ENCODE measurements around the gene SHISA9. TPM values are rescaled to one million over a fixed set of nuclear protein-coding genes. Genes with fewer than 3 reads are reported as not detected.

The SHISA9 gene
- total RNA-seq, 2 donors from 2014 or later = 20.5 to 24.0 TPM

- WGBS = 72% methylated on average over 5 of the region's 5 CpGs
- no peak for TF ChIP-seq POLR2AphosphoS5 (IDR thresholded peaks at IDR 0.05)
- TF ChIP-seq CTCF (IDR thresholded peaks at IDR 0.05) = no peak
- TF ChIP-seq POLR2A (IDR thresholded peaks at IDR 0.05) = no peak
- Histone ChIP-seq H3K9me3 (no peaks in the 10 kb centered on the region), H3K27ac (no peak overlapping the region), H3K4me3 (no peak overlapping the region), H3K36me3 (no peaks in the 10 kb centered on the region), H3K27me3 (replicated peaks; ENCODE audit: insufficient read depth) (no peaks in the 10 kb centered on the region), H3K4me1 (replicated peaks) (no peaks in the 10 kb centered on the region)
- intact Hi-C loops (cut with DNase I) = no loop called here
- no peak for DNase-seq (ENCODE audit: low spot score)
Observed at GRCh38 chr16:13018026-13018425, 116.6 kb downstream of the SHISA9 start.

- Histone ChIP-seq H3K27me3 (replicated peaks; ENCODE audit: insufficient read depth) (no peaks in the 10 kb centered on the region), H3K9me3 (no peaks in the 10 kb centered on the region), H3K36me3 (no peaks in the 10 kb centered on the region), H3K4me3 (no peak overlapping the region), H3K4me1 (replicated peaks) (no peaks in the 10 kb centered on the region), H3K27ac (no peak overlapping the region)
- no peak for DNase-seq (ENCODE audit: low spot score)
- intact Hi-C loops (cut with DNase I) = no loop called here
- 80% methylated on average over 7 of the region's 7 CpGs for WGBS
- TF ChIP-seq POLR2AphosphoS5 (IDR thresholded peaks at IDR 0.05) (no peak), CTCF (IDR thresholded peaks at IDR 0.05) (no peak), POLR2A (IDR thresholded peaks at IDR 0.05) (no peak)
Observed at GRCh38 chr16:13021996-13022395, 120.6 kb downstream of the SHISA9 start.

GRCh38 chr16:13029786-13030185 lies 128.4 kb downstream of the SHISA9 start:
- H3K4me1 ChIP-seq (replicated peaks) = no peaks in the 10 kb centered on the region
- no peak overlapping the region for H3K4me3 ChIP-seq
- no peaks in the 10 kb centered on the region for H3K9me3 ChIP-seq
- no peak for TF ChIP-seq CTCF (IDR thresholded peaks at IDR 0.05)
- no peak for TF ChIP-seq POLR2AphosphoS5 (IDR thresholded peaks at IDR 0.05)
- TF ChIP-seq POLR2A (IDR thresholded peaks at IDR 0.05) = no peak
- H3K27me3 ChIP-seq (replicated peaks; ENCODE audit: insufficient read depth) = no peaks in the 10 kb centered on the region
- no peak overlapping the region for H3K27ac ChIP-seq
- no peak for DNase-seq (ENCODE audit: low spot score)
- WGBS = 63% methylated on average over 5 of the region's 5 CpGs
- intact Hi-C loops (cut with DNase I) = no loop called here
- no peaks in the 10 kb centered on the region for H3K36me3 ChIP-seq

- whole genome bisulfite sequencing = 48% methylated on average over 6 of the region's 6 CpGs
- Histone ChIP-seq H3K36me3 (no peaks in the 10 kb centered on the region), H3K9me3 (no peaks in the 10 kb centered on the region), H3K4me1 (replicated peaks) (no peaks in the 10 kb centered on the region), H3K4me3 (no peak overlapping the region), H3K27ac (no peak overlapping the region), H3K27me3 (replicated peaks; ENCODE audit: insufficient read depth) (no peaks in the 10 kb centered on the region)
- intact Hi-C loops (cut with DNase I) = no loop called here
- TF ChIP-seq POLR2AphosphoS5 (IDR thresholded peaks at IDR 0.05) (no peak), CTCF (IDR thresholded peaks at IDR 0.05) (no peak), POLR2A (IDR thresholded peaks at IDR 0.05) (no peak)
- no peak for DNase-seq (ENCODE audit: low spot score)
Observed at GRCh38 chr16:13030769-13031168, 129.4 kb downstream of the SHISA9 start.

GRCh38 chr16:13032911-13033310 lies 131.5 kb downstream of the SHISA9 start:
- no peak for TF ChIP-seq CTCF (IDR thresholded peaks at IDR 0.05)
- no peak for TF ChIP-seq POLR2AphosphoS5 (IDR thresholded peaks at IDR 0.05)
- no peak for TF ChIP-seq POLR2A (IDR thresholded peaks at IDR 0.05)
- Histone ChIP-seq H3K27me3 (replicated peaks; ENCODE audit: insufficient read depth) (no peaks in the 10 kb centered on the region), H3K4me3 (no peak overlapping the region), H3K9me3 (no peaks in the 10 kb centered on the region), H3K4me1 (replicated peaks) (no peaks in the 10 kb centered on the region), H3K27ac (no peak overlapping the region), H3K36me3 (no peaks in the 10 kb centered on the region)
- WGBS = 89% methylated on average over 5 of the region's 5 CpGs
- intact Hi-C loops (cut with DNase I) = no loop called here
- no peak for DNase-seq (ENCODE audit: low spot score)

Data from prostate gland (tissue), 2 donors.